AG09309 (cell line): ENCODE results near the gene CEP85.
A peak's percentile ranks its signal among the peaks of the same experiment; 100 is the strongest.

Experiments
- DNase-seq: peaks from one replicate; pipeline ENCODE4 v3.0.0-alpha.2; 2010; ENCODE audit warnings: low read depth
- H3K4me3 ChIP-seq: 2 replicates; pipeline ENCODE4 v1.5.1; 2011; ENCODE audit warnings: mild to moderate bottlenecking, low read depth, low read length, moderate library complexity; ENCODE audit not compliant: control insufficient read depth
- CTCF ChIP-seq: IDR thresholded peaks from 2 replicates; pipeline ENCODE4 v1.5.1; 2011; ENCODE audit warnings: mild to moderate bottlenecking, low read depth, low read length, inconsistent platforms; ENCODE audit not compliant: insufficient read depth, control insufficient read depth; ENCODE audit errors: missing control alignments

Gene CEP85

GRCh38 chr1:26321315-26322041, 87.5 kb downstream of the CEP85 start:
- DNase-seq = peak; percentile 43
- no peak overlapping the region for H3K4me3 ChIP-seq
- peak; percentile 93 for TF ChIP-seq CTCF

- no peak for TF ChIP-seq CTCF
Observed at GRCh38 chr1:26322042-26322331, 88.0 kb downstream of the CEP85 start.

GRCh38 chr1:26323382-26323781, 89.4 kb downstream of the CEP85 start:
- TF ChIP-seq CTCF = no peak
- no peak for DNase-seq
- no peak overlapping the region for H3K4me3 ChIP-seq

More at GRCh38 chr1:26322042-26322331, 88.0 kb downstream of the CEP85 start:
- H3K4me3 ChIP-seq = no peak overlapping the region
- DNase-seq = no peak

- TF ChIP-seq CTCF = no peak
- H3K4me3 ChIP-seq = no peak overlapping the region
- no peak for DNase-seq
Observed at GRCh38 chr1:26324550-26324949, 90.5 kb downstream of the CEP85 start.

GRCh38 chr1:26327956-26328362, 94.0 kb downstream of the CEP85 start:
- no peak for TF ChIP-seq CTCF
- H3K4me3 ChIP-seq = no peak overlapping the region
- no peak for DNase-seq
